Measurements from ENCODE around the gene RBSN.

- no peak for TF ChIP-seq CTCF (IDR thresholded peaks at IDR 0.05)
- TF ChIP-seq POLR2AphosphoS5 (IDR thresholded peaks at IDR 0.05): no peak
Measured at GRCh38 chr3:15045667-15046066, 53.3 kb downstream of the RBSN start.

All from prostate gland (tissue), 2 donors.